ENCODE data around the gene CLDN19. TPM values are rescaled to one million over a fixed set of nuclear protein-coding genes. Genes with fewer than 3 reads are reported as not detected.
A peak's percentile ranks its signal among the peaks of the same experiment; 100 is the strongest.

Gene CLDN19
- total RNA-seq, 1 donor from 2014 or later = 2.3 TPM

DNA sequence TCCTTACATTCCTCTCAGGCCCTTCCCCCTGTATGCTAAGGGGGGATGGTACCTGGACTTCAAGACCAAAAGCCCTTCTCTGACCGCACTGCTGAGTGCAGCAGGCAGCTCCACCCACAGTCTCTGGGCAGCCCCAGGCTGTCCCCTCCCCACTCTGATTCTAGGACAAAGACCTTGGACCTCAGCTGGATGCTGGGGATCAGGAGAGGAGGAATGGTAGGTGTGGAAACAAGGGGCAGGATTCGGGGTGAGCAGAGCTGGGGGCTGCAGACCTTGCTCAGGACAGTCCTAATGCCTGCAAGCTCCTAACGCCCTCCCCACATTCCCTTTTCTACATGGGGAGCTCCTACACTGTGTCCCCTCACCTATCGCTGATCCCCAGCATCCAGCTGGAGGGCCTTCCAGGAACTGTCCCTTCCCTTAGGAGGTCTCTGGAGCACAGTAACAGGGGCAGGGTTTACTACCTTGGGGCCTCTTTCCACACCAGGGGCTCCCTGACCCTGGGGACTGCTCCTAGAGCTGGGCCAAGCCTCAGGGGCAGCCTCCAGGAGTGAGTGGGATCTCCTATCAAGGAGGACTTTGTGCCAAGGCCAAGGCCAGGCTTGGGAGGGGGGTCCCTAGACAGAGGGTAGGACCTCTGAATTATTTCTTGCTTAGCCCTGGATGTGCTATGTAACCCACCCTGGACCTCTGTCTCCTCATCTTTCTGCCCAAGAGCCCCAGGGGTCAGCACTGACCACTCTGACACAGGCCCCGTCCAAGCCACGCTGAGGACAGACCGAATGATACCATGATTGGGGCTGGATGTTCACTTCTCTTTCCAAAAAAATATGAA, 5.6 kb downstream of the CLDN19 start:
- H3K9me3 Mint-ChIP-seq = no peaks in the 10 kb centered on the region
- no peak overlapping the region for H3K4me3 Mint-ChIP-seq
- no peak overlapping the region for H3K27ac Mint-ChIP-seq
- no peak for DNase-seq (ENCODE audit: extremely low spot score, unreplicated experiment)
- no peaks in the 10 kb centered on the region for H3K36me3 Mint-ChIP-seq
- H3K4me1 Mint-ChIP-seq (ENCODE audit: unreplicated experiment) = peaks cover 3% of the 10 kb centered on the region
- no peaks in the 10 kb centered on the region for H3K27me3 Mint-ChIP-seq
- no peak for TF ChIP-seq CTCF (conservative IDR thresholded peaks at IDR 0.05)

DNA sequence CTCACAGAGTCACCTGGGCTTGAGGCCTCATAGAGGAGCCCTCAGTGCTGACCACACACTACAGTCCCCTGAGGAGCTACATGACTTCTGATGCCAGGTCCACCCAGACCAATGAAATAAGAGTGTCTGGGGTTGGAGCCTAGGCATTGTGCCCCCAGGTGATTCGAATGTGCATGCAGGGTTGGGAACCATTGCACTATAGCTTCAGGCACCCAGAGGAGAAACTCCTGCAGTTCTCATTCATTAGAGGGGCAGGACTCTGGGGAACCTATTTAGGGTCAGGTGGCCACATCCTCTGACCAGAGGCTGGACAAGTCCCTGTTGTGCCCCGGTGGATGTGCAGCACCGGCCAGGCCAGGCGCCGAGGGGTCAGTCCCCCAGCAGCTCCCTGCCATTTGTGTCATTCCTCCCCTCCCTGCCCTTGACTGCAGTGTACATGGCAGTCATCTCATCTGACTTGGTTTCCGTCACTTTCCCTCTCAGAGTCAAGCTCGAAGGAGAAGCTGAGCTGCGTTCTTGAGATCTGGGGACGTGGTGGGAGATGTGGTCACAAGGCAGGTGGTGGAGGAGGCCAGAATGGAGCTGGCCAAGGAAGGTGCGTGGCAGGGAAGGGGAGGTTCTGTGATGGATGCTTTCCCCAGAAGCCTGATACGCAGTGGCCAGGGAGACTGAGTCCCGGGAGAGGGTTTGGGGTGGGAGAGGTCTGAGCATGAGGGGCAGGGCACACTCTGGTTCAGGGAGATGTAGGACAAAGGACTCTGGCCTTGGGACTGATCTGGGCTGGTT, 6.4 kb downstream of the CLDN19 start:
- Mint-ChIP-seq H3K36me3 (no peaks in the 10 kb centered on the region), H3K9me3 (no peaks in the 10 kb centered on the region), H3K4me3 (no peak overlapping the region), H3K27ac (no peak overlapping the region), H3K27me3 (no peaks in the 10 kb centered on the region), H3K4me1 (ENCODE audit: unreplicated experiment) (no peaks in the 10 kb centered on the region)
- no peak for TF ChIP-seq CTCF (conservative IDR thresholded peaks at IDR 0.05)
- no peak for DNase-seq (ENCODE audit: extremely low spot score, unreplicated experiment)

DNA sequence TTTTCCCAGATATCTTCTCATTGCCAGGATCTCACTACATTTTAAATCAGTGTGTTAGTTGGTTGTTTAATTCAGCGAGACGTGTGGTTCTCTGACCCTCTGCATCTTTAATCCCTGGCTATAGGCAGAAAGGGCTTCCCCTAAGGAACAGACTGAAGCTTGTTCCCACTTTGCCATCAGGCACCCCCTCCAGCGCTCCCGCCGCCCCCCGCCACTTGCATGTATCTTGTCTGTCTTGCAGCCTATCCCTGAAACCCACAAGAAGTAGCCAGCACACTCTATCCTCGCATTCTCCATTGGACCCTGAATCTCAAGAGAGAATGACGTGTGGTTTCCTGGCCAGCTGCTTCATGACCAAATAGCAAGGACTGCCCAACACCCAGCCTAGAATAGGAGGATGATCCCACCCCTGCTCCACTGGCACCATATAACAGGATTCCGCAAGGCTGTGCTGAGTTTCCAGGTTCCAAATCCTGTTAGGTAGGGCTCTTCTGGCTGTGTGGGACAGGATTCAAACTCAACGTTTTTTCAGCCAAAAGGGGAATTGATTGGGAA, 7.8 kb downstream of the CLDN19 start:
- Mint-ChIP-seq H3K36me3 (no peaks in the 10 kb centered on the region), H3K9me3 (no peaks in the 10 kb centered on the region), H3K4me1 (ENCODE audit: unreplicated experiment) (no peaks in the 10 kb centered on the region), H3K4me3 (no peak overlapping the region), H3K27me3 (no peaks in the 10 kb centered on the region), H3K27ac (no peak overlapping the region)
- TF ChIP-seq CTCF (conservative IDR thresholded peaks at IDR 0.05) = no peak
- peak; percentile 52 for DNase-seq (ENCODE audit: extremely low spot score, unreplicated experiment)

DNA sequence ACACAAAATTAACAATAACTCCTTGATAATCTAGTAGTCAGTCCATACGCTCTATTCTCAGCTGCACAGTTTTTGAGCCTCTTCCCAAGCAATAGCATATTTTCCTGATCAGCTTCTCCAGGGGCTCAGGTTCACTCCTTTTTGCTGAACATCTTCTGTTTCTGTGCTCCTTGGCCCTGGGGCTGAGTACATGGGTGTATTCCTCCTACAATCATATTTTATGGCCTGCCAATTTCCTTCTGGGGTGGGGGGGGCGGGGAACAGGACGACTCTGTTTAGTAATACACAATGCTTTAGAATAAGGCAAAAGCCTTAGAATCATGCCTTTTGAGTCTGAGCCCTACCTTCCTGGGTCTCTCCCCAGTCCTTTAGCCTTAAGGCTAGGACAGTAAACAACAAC, 8.5 kb downstream of the CLDN19 start:
- no peak for TF ChIP-seq CTCF (conservative IDR thresholded peaks at IDR 0.05)
- DNase-seq (ENCODE audit: extremely low spot score, unreplicated experiment) = no peak
- Mint-ChIP-seq H3K27me3 (no peaks in the 10 kb centered on the region), H3K9me3 (no peaks in the 10 kb centered on the region), H3K4me1 (ENCODE audit: unreplicated experiment) (no peaks in the 10 kb centered on the region), H3K4me3 (no peak overlapping the region), H3K27ac (no peak overlapping the region), H3K36me3 (no peaks in the 10 kb centered on the region)

DNA sequence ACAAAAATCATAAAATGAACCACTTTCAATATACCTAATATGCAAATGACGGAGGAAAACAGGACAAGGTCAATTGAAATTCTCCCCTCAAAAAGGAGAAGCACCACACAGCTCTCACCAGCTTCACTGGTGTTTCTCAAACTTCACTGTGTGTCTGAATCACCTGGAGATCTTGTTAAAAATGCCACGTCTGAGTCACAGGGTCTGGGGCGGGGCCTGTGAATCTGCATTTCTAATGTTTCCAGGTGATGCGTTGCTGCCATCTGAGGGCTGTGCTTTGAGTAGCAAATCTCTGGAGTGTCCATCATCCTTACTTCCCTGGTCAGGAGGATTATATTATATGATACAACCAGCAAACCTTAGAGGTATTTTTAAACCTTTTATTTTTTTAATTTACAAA, 9.0 kb downstream of the CLDN19 start:
- no peak for DNase-seq (ENCODE audit: extremely low spot score, unreplicated experiment)
- TF ChIP-seq CTCF (conservative IDR thresholded peaks at IDR 0.05) = no peak
- Mint-ChIP-seq H3K4me1 (ENCODE audit: unreplicated experiment) (no peaks in the 10 kb centered on the region), H3K27me3 (no peaks in the 10 kb centered on the region), H3K27ac (no peak overlapping the region), H3K9me3 (no peaks in the 10 kb centered on the region), H3K4me3 (no peak overlapping the region), H3K36me3 (no peaks in the 10 kb centered on the region)
